Skeletal muscle tissue (tissue), 4 donors: ENCODE measurements around the gene BCKDHA. TPM values are rescaled to one million over a fixed set of nuclear protein-coding genes. Genes with fewer than 3 reads are reported as not detected.
A peak's percentile ranks its signal among the peaks of the same experiment; 100 is the strongest.

ENCODE experiments used
- H3K27ac ChIP-seq: one replicate; pipeline ENCODE4 v1.7.0; 2013; ENCODE audit warnings: mild to moderate bottlenecking, low read depth, low read length, inconsistent platforms
- H3K27me3 ChIP-seq, 3 donors: one replicate each; pipeline ENCODE4 v1.7.0; 2013; ENCODE audit warnings: low read length in 3 of 3; ENCODE audit not compliant: control insufficient read depth in 3 of 3, insufficient read depth in 3 of 3
- H3K36me3 ChIP-seq, 3 donors: one replicate each; pipeline ENCODE4 v1.7.0; 2013; ENCODE audit warnings: low read length in 3 of 3; ENCODE audit not compliant: control insufficient read depth in 3 of 3, insufficient read depth in 3 of 3
- H3K4me1 ChIP-seq, 3 donors: one replicate each; pipeline ENCODE4 v1.7.0; 2013; ENCODE audit warnings: low read length in 3 of 3, mild to moderate bottlenecking in 3 of 3; ENCODE audit not compliant: control insufficient read depth in 3 of 3, insufficient read depth in 3 of 3
- H3K4me3 ChIP-seq, 3 donors: one replicate each; pipeline ENCODE4 v1.7.0; 2013; ENCODE audit warnings: low read length in 3 of 3
- H3K9ac ChIP-seq, 3 donors: one replicate each; pipeline ENCODE4 v1.7.0; 2013; ENCODE audit warnings: low read length in 3 of 3, mild to moderate bottlenecking in 3 of 3, moderate library complexity in 2 of 3, low read depth in 1 of 3
- H3K9me3 ChIP-seq, 3 donors: one replicate each; pipeline ENCODE4 v1.7.0; 2013; ENCODE audit warnings: low read length in 3 of 3; ENCODE audit not compliant: control insufficient read depth in 3 of 3
- total RNA-seq: library from RNA; depleted of rRNA; stranded (reverse); fragments of >200 nt; gene quantifications from one replicate; pipeline ENCODE4 v1.2.3, GENCODE V29; 2014
- donor health status: Osteomylitis.

Gene BCKDHA
- total RNA-seq, 1 donor from 2014 or later: 46.4 TPM

DNA sequence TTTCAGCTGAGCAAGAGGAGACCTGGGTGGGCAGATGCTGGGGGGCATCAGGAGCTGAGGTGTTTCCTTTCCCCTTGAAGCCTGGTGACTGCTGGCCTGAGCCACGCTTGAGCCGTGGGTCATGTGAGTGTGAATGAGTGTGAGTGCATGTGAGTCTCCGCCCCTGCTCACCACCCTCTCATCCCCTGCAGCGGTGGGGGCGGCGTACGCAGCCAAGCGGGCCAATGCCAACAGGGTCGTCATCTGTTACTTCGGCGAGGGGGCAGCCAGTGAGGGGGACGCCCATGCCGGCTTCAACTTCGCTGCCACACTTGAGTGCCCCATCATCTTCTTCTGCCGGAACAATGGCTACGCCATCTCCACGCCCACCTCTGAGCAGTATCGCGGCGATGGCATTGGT is 24.4 kb downstream of the BCKDHA start:
- no peak overlapping the region for H3K27ac ChIP-seq
- peaks cover 70 to 77% (median 75%) of the 10 kb centered on the region in 3 donors for H3K36me3 ChIP-seq
- H3K9ac ChIP-seq: no peak overlapping the region
- H3K4me3 ChIP-seq: no peak overlapping the region
- H3K4me1 ChIP-seq: peaks cover 3 to 16% (median 12%) of the 10 kb centered on the region in 3 donors
- H3K27me3 ChIP-seq: no peaks in the 10 kb centered on the region
- H3K9me3 ChIP-seq: no peaks in the 10 kb centered on the region

DNA sequence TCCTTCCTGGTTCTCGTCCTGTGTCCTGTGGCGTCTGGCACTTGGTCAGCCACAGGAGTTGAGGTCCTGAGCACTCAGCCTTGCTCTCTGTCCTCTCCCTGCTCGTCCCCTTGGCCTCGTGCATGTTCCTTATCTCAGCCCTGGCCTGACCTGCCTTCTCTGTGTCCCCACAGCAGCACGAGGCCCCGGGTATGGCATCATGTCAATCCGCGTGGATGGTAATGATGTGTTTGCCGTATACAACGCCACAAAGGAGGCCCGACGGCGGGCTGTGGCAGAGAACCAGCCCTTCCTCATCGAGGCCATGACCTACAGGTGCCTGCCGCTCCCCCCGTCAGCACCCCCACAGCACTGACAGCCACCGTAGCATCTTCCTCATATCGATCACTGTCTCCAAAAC is 24.8 kb downstream of the BCKDHA start:
- Histone ChIP-seq H3K27ac (no peak overlapping the region), H3K36me3 (peaks cover 67 to 72% (median 71%) of the 10 kb centered on the region in 3 donors), H3K4me3 (no peak overlapping the region), H3K27me3 (no peaks in the 10 kb centered on the region), H3K9ac (no peak overlapping the region), H3K9me3 (no peaks in the 10 kb centered on the region), H3K4me1 (peaks cover 4 to 17% (median 14%) of the 10 kb centered on the region in 3 donors)

DNA sequence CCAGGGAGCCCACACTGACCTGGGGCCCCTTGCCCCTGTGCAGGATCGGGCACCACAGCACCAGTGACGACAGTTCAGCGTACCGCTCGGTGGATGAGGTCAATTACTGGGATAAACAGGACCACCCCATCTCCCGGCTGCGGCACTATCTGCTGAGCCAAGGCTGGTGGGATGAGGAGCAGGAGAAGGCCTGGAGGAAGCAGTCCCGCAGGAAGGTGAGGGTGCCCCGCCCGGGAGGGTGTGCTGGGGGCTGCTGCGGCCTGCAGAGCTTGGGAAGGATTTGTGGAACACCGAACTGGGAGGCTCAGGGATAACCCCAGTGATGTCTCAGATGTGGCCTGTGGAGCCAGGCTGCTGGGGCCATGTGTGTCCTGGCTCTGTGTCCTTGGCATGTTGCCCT is 25.3 kb downstream of the BCKDHA start:
- H3K36me3 ChIP-seq: peaks cover 67 to 71% (median 70%) of the 10 kb centered on the region in 3 donors

DNA sequence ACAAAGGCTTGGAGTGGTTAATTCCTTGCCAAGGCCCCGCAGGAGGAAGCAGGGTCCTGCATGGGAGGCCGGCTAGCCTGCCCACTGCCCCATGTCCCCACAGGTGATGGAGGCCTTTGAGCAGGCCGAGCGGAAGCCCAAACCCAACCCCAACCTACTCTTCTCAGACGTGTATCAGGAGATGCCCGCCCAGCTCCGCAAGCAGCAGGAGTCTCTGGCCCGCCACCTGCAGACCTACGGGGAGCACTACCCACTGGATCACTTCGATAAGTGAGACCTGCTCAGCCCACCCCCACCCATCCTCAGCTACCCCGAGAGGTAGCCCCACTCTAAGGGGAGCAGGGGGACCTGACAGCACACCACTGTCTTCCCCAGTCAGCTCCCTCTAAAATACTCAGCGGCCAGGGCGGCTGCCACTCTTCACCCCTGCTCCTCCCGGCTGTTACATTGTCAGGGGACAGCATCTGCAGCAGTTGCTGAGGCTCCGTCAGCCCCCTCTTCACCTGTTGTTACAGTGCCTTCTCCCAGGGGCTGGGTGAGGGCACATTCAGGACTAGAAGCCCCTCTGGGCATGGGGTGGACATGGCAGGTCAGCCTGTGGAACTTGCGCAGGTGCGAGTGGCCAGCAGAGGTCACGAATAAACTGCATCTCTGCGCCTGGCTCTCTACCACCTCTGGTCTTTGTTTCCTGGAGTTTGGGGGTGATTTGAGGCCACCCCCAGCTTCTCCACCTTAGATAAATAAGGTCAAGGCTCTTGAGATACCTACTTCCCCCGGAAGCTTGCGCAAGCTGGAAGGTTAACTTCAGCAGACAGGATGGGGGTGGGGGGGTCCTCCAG is 26.9 kb downstream of the BCKDHA start:
- Histone ChIP-seq H3K27ac (no peak overlapping the region), H3K36me3 (peaks cover 60 to 66% (median 65%) of the 10 kb centered on the region in 3 donors)

More for the DNA sequence above, 25.3 kb downstream of the BCKDHA start:
- no peaks in the 10 kb centered on the region for H3K9me3 ChIP-seq
- H3K4me1 ChIP-seq: peaks cover 8 to 22% (median 19%) of the 10 kb centered on the region in 3 donors
- no peak overlapping the region for H3K4me3 ChIP-seq
- no peak overlapping the region for H3K27ac ChIP-seq
- H3K9ac ChIP-seq: no peak overlapping the region
- H3K27me3 ChIP-seq: no peaks in the 10 kb centered on the region

DNA sequence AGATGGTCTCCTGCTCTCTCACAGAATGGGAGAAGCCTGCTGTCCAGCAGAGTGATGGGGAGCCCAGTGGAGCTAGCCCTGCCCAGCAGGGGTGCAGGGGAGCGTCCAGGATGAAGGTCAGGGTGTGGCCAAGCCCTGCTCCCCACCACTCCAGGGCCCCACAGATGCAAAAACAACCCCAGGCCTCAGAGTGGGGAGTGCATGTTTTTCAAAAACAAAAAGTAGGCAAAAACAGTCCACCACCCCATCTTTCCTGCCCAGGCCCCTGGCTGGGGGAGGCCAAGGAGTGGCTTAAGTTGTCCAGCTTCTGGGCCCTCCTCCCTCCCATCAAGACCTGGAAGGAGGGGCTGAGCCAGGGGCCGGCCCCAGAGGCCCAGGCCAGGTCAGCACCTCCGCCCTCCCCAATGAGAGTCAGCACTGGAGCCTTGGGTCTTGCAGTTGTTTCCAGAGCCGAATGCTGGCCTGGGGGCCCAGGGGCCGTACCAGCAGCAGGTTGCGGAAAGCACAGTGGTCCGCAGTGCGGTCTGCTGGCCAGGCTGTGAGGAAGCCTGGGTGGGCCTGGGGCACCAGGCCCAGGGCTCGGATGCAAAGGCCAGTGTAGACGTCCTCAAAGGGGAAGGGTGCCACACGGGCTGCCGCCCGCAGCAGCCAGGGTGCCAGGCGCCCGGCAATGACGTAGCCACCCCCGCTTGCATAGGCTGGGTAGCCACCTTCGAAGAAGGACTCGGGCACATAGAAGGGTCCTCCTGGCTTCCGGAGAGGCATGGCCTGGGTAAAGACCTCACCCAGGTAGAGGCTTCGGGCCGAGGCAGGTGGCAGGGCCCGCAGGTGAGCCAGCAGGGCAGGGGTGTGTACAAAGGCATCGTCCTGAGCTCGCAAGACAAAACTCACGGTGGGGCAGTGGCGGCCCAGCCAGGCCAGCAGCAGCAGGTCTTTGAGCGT is 27.8 kb downstream of the BCKDHA start:
- H3K4me3 ChIP-seq: no peak overlapping the region
- no peaks in the 10 kb centered on the region for H3K9me3 ChIP-seq
- H3K9ac ChIP-seq: peak overlapping the region in 1 of 3 donors; percentile 80
- no peak overlapping the region for H3K27ac ChIP-seq
- H3K36me3 ChIP-seq: peaks cover 51 to 57% (median 56%) of the 10 kb centered on the region in 3 donors
- H3K27me3 ChIP-seq: no peaks in the 10 kb centered on the region
- H3K4me1 ChIP-seq: peaks cover 16 to 29% (median 28%) of the 10 kb centered on the region in 3 donors

More for the DNA sequence above, 26.9 kb downstream of the BCKDHA start:
- H3K27me3 ChIP-seq: no peaks in the 10 kb centered on the region
- H3K9ac ChIP-seq: no peak overlapping the region
- peaks cover 16 to 29% (median 28%) of the 10 kb centered on the region in 3 donors for H3K4me1 ChIP-seq
- H3K4me3 ChIP-seq: no peak overlapping the region
- no peaks in the 10 kb centered on the region for H3K9me3 ChIP-seq

DNA sequence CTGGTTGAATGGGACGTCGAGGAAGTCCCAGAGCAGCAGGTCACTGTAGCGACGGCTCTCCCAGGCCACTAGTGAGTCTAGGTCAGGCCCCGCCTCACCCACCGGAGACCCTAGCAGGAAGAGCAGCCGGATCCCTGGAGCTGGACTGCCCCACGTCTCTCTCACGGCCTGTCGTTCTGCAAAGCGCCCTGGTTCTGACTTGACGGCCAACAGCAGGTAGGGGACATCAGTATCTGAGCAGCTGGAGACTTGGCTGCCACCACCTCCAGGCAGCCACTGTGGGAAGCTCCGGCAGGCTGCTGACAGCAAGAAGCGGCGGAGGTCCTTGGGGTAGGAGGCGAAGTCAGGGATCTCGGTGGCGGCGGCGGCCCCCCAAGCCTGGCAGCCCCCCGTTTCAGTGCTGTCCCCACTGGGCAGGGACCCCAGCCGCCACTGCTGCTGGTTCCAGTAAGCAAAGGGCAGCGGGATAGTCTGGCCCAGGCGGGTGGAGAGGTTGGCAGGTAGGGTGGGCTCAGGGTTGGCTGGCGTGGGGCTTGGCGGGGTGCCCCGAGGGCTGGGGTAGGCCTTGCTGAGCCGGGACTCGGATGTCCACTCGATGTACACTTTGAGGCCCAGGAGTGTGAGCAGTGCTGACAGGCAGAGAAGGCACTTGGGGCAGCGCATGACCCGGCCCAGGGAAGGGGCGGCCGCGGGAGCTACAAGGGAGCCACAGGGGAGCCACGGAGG is 28.7 kb downstream of the BCKDHA start:
- Histone ChIP-seq H3K9ac (peak overlapping the region; percentile 53 to 80 (median 76)), H3K9me3 (no peaks in the 10 kb centered on the region), H3K36me3 (peaks cover 43 to 51% (median 48%) of the 10 kb centered on the region in 3 donors), H3K27me3 (no peaks in the 10 kb centered on the region), H3K4me1 (peaks cover 22 to 37% (median 37%) of the 10 kb centered on the region in 3 donors), H3K4me3 (peak overlapping the region; percentile 19 to 73 (median 68)), H3K27ac (no peak overlapping the region)

DNA sequence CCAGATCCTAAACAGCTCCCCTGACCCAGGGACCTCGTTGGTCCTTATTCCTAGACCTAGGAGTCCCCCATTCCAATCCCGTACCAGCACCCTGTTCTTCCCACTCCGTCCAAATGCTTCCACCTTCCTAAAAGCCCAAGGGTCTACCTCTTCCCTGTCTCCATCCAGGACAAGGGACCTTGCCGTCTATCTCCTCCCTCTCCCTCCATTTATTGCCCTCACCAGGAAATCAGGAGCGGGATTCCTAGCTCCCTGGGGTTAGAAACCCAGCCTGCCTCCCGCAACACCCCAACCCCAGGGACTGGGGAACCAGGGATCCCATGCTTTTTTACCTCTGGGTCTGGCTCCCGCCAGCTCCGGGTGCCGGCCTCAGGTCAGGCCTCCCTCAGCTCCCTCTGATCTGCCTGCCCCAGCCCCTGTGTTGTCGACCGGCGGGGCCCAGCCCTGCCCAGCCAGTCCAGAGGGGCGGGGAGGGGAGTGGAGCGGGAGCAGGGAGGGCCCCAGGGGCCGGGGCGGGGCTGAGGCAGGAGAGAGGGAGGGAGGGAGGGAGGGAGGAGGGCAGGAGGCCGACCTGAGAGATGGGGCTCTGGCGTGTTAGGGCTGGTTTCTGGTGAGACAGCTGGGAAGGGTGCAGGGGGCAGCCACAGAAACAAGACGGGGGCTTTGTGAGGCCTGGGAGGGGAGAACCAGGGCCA is 29.5 kb downstream of the BCKDHA start, which contains the start of gene B3GNT8:
TSS of gene B3GNT8 (minus strand) at position 423 of the 695 bp plus-strand sequence. CDS start 596 bp downstream, outside the sequence.
- Histone ChIP-seq H3K4me1 (peaks cover 30 to 45% (median 38%) of the 10 kb centered on the region in 3 donors), H3K9me3 (no peaks in the 10 kb centered on the region), H3K27me3 (no peaks in the 10 kb centered on the region), H3K27ac (peak within 1 kb of the TSS; percentile 65), H3K36me3 (peaks cover 39 to 49% (median 49%) of the 10 kb centered on the region in 3 donors), H3K4me3 (peak within 1 kb of the TSS; percentile 49 to 73 (median 68)), H3K9ac (peak within 1 kb of the TSS; percentile 53 to 80 (median 76))

DNA sequence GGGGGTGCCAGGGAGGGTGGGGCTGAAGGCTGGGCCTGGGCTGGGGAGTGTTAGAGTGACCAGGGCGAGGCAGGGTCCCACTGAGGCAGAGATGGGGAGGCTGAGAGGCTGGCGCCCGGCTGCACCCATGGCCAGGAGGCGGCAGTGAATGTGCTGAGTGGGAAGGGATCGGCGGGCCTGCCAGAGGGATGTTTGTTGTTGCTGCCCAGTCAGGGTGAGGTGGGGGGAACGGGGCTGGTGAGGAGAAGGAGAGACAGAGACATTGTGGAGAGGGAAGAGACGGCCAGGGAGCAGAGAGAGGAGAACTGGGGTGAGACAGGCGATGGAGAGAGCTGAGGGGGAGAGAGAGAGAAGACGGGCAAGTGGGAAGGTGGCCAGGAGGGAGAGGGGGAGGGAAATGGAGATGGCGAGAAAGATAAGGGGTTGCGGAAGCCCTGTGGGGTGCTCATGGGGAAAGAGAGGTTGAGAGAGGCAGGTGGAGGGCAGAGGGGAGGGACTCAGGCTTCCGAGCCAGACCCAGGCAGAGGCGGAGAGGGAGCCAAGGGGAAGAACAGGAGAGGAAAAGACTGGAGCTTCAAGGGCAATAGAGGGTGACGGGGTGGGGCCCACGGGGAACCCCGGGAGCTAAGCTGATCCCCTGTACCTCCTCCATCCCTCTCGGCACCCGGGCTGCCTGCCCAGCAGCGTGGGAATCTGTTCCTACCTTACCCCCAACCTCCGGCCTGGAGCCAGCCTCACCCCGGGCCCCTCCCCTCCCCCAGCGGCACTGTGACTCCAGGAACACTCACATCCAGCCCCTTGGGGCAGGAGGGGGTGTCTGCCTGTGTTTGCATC is 30.2 kb downstream of the BCKDHA start:
- H3K4me3 ChIP-seq: peak overlapping the region; percentile 49 to 65 (median 58)
- H3K36me3 ChIP-seq: peaks cover 37 to 49% (median 47%) of the 10 kb centered on the region in 3 donors
- peak overlapping the region; percentile 38 to 75 (median 51) for H3K9ac ChIP-seq
- H3K27ac ChIP-seq: peak overlapping the region; percentile 65
- no peaks in the 10 kb centered on the region for H3K27me3 ChIP-seq
- peaks cover 36 to 53% (median 44%) of the 10 kb centered on the region in 3 donors for H3K4me1 ChIP-seq
- H3K9me3 ChIP-seq: no peaks in the 10 kb centered on the region
